HG03064 (cell line): ENCODE measurements around the gene OCA2.

Experiments used
- ATAC-seq: cut with Tn5 transposase; IDR thresholded peaks from one replicate; pipeline ENCODE4 v1.9.1; 2021; ENCODE audit warnings: low read depth; ENCODE audit not compliant: unreplicated experiment

The OCA2 gene

DNA sequence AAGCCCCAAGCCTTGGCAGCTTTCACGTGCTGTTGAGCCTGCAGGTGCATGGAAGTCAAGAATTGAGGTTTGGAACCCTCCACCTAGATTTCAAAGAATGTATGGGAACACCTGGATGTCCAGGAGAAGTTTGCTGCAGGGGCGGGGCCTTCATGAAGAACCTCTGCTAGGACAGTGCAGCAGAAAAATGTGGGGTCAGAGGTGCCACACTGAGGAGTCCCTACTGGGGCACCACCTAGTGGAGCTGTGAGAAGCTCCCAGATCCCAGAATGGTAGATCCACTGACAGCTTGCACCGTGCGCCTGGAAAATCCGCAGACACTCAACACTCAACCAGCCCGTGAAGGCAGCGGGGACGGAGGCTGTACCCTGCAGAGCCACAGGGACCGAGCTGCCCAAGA, 201.6 kb downstream of the OCA2 start:
- ATAC-seq: no peak

DNA sequence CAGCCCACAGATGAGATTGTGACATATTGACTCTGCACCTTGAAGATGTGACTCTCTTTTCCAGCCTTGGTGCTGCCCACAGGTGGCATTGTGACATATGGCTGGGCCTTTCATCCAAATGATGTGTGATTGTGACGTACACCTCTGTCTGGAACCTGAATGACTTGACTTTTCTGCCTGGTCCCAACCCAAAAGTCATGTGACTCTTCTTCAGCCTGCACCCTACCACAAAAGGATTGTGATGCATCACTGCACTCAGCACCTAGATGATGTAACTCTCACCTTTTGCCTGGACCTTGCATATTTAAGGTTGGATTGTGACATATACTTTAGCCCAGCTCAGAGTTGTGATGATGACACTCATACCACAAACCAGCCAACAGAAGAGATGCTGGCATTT, 204.5 kb downstream of the OCA2 start:
- ATAC-seq: no peak

DNA sequence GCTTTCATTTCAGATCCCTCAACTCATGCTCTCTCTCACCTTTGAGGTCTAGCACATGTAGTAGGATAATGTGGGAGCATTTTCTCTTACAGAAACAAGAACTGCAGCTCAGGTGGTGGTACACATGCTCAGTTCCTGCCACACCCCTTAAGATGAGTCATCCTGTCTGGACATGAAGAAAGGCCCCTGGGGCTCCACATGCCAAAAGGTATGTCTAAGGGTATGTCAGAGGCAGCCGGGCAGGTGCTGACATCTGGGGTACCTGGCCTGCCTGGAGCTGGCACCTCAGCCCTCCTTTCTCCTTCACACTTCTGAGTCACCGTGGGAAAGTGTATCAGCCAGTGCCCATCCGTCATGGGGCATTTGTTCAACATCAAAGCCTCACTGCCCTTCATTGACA, 209.9 kb downstream of the OCA2 start:
- no peak for ATAC-seq

DNA sequence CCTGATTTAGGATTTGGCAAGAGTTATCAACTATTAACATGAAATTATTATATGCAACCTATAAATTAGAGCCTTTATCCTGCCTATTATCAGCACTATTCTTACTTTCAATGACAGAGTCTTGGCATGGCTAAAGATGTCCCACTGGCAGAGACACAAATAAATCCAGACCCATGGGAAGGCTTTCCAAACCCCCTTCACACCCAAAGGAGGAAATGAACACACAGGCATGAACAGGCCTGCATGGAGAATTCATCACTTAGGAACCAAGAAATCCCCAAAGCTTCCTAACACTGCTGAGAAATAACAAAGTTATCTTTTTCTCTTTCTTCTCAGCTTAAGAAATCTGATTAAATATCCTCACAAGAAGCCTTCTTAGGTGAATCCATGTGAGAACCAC, 213.9 kb downstream of the OCA2 start:
- ATAC-seq: no peak

DNA sequence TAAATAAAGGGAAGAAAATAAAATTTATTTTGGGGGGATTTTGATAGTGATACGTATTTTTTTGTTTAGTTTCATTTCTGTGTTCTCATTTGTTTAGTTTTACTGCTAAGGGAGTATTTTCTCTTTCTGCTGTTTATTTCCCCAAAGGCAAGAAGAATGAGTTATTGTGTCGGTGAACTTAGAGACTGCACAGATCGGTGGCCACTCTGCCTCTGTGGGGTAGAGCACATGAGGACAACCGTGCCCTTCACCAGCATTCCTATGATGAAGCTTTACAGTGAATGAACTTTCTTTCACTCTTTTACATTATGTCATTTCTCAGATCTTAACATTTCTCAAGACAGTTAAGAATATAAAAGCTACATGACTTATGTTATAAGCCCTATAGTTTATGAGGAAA, 214.4 kb downstream of the OCA2 start:
- ATAC-seq: no peak

DNA sequence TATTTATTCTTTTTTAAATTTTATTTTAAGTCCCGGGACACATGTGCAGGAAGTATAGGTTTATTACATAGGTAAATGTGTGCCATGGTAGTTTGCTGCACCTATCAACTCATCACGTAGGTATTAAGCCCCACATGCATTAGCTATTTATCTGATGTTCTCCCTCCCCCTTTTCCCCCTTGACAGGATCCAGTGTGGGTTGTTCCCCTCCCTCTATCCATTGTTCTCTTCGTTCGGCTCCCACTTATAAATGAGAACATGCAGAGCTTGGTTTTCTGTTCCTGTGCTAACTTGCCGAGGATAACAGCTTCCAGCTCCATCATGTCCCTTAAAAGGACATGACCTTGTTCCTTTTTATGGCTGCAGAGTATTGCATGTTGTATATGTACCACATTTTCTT, 220.3 kb downstream of the OCA2 start:
- ATAC-seq: no peak

DNA sequence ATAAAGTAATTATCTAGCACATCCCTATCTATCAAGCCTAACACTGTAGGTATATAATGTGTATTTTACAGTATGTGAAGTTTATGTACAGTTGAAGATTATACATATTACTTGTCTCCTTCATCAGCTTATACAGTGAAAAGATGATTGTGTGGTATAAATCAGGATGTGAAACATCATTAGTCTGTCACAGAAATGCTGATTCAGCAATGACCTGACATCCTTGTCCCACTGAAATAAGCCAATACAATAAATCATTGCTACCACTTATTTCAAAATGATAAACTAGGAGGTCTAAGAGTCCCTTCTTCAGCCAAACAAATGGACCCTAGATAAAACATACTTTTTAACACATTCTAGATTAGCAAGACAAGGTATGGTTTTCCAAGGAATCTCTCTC, 225.3 kb downstream of the OCA2 start:
- ATAC-seq: no peak

DNA sequence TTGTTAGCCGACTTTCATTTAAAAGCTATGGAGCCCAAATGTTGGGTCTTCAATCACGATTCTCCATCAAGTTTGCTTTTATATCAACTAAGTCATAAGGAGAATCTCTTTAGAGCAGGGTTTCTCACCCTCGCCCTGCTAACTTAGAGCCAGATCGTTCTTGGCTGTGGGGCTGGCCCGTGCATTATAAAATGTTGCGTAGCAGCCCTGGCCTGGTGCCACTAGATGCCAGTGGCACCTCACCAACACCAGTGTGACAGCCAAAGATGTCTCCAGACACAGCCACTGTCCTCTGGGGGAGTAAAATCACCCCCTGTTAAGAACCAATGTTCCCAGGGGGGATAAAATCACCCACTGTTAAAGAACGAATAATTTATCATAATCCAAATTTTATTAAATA, 226.1 kb downstream of the OCA2 start:
- no peak for ATAC-seq

DNA sequence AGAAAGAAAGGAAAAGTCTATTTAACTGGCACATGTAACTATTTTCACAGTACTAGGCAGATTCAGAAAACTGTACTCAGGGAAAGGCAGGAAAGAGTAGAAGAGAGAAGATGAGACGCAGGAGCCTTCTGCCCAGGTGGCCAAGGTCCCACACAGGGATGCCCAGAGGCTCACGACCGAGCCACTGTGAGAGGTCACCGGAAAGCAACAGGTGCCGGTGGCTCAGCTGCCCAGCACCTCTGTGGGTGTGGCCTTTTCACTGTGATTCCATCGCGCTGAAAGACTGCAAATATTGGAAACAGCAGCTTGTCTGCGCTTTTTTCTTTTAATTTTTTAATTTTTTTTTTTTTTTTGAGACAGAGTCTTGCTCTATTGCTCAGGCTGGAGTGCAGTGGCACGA, 226.8 kb downstream of the OCA2 start:
- no peak for ATAC-seq

DNA sequence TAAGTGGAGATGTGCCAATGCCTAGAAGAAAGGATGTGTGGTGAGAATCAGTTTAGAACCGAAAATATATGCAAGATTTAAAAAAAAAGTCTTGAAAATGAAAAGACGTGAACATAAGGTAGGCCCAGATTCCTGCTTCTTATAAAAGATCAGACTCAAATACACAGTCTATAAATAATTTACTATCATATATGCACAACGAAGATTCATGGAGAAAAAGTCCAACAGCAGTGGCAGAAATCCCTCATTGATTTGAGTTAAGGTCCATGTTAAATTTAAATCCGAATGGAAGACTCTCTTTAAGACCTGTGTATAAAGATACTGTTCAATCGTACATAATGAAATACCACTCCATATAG, 227.2 kb downstream of the OCA2 start:
- no peak for ATAC-seq

DNA sequence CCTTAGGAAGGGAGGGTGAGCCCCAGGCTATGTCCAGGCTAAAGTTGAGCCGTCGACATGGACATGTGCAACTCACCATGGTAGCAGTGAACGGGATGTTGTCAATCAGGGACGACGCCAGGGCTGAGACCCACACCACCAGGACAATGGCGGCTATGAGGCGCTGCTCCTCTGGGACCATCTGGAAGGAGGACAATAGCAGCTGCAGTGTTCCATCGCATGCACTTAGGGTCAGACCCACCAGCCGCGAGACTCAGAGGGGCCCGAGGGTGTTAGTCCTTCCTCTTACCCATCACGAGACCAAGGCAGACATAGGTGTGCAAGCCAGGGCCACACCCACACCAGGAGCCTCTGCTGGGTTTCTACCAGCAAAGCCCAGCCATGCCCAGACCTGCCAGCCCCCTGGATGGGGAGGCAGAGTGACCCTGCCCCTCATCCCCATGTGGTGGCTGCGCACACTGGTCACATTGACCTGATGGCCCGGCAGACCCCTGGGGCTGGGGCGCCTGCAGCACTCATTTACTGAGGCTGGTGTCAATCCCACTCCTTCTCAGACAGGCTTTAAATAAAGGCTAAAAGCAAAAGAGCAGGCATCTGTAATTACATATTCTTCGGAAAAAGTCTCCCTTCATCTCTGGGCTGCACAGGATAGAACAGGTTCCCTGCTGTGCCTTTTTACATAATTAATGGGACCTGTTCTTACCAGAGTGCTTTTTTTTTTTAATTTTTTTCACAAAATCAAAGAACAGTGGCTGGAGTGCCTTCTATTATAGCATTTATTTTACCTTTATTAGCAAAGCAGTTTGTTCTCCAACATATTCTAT, 227.8 kb downstream of the OCA2 start:
- no peak for ATAC-seq

DNA sequence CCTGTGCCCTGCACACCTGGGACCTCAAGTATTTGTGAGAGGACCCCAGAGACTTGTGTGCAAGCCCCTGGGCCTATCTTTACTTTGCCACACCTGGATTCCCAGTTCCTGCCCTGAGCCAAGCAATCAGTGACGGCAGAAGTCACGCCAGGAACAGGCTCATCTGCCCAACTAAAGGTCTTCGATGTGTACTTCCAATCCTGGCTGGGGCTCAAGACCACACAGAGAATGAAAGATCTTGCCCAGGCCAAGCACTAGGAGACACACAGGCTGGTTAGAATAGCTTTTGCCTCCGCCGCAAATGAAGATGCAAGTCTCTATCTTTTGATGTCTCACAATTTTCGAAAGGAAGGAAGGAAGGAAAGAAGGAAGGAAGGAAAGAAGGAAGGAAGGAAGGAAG, 228.8 kb downstream of the OCA2 start:
- no peak for ATAC-seq

DNA sequence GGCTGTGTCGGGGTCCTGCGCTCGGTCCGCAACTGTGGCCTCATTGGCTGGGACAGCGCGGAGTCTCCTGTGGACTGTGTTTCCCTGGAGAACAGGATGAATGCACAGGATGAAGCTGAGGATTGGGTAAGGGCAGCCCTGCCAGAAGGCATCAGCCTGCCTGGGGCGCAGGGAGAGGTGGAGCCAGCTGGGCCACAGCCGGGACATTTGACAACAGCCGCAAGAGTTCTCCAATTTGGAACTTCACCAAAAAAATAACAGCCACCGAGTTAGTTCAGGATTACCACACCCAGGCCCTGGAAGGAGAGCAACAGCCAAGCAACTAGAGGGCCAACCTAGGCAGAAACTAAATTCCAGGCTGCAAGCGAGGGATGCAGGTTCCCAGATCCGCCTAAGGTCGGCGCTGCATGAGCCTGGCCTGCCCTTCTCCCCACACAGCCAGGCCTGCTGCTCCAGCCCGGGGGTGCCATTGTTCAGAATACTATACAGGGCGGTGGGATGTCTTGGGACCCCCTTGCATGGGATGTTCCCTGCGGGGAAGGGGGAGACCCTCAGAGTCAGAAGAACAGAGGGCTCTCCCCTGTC, 229.3 kb downstream of the OCA2 start:
- ATAC-seq: no peak

DNA sequence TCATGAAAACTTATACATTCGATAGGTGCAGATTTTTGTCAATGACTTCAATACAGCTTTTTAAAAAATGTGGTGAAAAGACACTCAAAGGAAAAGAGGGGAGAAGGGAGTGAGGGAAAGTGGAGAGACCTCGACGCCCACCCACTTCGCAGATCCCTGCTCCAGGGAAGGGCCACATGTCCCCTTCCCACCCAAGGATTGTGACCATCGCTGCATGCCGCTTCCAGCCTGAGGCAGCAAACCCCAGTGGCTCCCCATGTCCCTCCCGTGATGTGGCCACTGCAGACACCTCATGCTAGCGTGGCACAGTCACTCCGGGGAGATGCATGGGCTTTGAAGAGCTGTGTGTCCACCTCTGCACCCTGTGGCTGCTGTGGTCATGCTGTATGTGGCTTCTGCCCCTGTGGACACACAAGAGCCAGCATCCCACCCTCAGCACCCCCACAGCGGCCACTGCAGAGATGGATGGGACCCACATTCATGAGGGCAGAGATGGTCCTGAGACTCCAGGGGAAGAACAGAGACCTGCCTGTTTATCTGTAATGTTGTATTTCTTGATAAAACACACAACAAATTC, 230.2 kb downstream of the OCA2 start:
- ATAC-seq: no peak

DNA sequence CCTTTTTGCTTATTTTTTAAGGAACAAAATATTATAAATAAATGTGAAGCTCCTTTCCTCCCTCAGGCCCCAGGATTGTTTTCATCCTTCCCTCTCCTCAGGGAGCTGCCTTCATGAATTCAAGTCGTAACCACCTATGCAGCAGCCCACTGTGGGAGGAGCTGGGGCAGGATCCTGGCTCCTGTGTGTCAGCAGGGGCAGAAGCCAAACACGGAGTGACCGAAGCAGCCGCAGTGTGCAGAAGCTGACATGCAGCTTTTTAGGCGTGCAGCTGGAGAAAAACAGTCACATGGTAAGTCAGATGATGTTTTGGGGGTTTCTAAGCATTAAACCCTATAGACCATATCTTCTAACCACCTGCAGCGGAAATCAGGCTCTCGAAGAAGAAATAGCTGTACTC, 231.3 kb downstream of the OCA2 start:
- no peak for ATAC-seq

DNA sequence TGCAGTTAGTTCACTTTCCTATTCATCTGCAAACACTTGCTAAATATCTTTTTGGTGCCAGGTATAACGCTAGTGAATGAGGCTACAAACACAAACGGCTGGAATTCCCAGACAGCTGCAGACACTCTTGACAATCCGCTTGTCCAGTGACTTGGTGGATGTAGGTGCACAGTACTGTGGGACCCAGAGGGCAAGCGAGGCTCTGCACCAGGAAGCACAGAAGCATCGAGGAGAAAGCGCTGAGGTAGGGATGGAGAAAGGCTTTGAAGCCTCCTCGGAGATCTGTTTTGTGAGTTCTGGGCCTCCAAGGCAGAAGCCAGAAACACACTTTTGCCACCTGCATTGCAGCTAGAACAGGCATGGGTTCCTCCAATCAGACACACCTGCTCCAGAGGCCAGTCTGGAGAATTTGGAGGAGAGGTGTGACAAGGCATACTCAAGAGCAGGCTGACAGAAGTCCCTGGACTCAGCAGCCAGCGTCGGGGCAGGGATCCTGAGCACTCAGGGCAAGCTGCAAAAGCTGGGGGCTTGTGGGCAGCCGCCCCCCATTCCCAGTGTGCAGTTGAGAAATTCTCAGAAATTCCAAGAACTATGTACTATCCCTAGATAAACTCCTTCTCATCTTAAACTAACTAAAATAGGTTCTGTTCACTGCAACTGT, 232.5 kb downstream of the OCA2 start:
- no peak for ATAC-seq

DNA sequence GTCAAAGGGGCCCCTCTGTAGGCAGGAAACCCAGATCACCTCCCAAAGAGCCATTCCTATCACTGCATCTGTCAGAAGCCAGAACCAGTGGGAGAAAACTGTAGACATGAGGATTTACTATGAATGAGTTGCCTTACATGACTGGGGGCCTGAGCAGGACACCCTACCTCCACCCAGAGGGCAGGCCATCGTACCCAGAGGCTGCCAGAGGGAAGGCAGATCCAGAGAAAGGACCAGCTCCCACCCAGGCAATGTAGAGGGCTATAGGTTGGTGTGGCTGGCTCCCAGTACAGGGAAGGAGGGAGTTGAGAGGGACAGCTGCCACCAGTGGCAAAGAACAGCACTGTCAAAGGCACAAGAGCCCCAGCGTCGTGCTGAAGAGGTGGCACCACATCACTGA, 233.2 kb downstream of the OCA2 start:
- ATAC-seq: no peak

DNA sequence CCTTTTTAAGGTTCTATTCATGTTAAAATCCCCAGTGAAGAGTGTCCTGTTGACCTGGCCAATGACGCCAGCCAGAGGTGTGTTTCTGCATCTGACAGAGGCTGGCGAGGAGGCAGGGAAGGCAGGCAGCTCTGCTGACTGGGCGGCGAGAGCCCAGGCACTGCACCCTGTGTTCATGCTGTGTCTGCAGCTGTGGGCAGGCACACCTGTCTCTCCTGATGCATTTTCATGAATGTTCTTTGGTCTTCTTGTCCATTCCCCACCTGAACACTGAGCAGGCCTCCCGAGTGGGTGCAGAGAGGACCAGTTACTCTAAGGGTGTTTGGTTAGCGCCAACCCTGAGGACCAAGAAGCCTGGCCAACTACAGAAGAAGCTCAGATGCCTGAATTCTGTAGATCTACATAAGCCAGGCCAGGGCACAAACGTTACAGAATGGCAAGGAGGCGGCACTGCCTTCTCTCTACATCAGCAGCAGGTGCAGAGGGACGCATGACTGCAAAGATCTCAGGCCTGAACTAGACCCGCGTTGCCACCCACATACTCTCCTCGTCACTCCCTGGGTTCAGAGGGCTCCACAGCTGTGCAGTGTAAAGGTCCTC, 233.7 kb downstream of the OCA2 start:
- ATAC-seq: no peak

DNA sequence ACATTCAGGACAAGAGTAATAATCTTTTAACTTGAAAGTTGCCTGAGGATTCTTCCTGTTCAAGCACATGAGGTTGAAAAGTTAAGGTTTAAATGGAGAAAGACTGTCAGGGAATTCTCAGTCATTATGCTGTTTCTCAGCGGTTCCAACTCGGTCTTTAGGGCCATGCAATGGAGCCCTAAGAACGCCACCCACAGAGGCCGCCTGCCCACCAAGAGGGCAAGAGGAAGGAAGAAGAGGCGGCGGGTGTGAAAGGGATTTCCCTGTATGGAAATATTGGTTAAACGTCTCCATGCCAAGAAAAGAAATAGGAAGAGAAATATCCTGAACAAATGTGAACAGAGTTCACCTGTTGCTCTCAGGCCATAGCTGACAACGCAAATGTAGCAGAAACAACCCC, 234.4 kb downstream of the OCA2 start:
- ATAC-seq: no peak

DNA sequence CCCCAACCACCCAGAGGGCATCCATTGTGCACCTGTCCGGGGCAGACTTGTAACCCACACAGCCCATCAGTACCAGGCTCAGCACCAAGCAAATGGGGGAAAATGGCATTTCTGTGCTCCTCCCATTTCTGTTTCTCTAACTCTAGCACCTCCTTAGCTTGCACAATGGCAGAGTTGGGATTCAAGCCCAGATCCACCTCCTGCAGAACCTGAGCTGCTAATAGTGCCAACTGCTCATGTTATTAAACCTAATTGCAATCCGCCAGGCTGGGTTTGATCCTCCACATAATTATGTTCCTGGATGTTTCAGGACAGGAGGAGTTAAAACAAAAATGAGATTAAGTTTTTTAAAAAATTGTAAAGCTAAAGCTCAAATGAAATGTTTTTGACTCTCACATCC, 235.0 kb downstream of the OCA2 start:
- no peak for ATAC-seq

DNA sequence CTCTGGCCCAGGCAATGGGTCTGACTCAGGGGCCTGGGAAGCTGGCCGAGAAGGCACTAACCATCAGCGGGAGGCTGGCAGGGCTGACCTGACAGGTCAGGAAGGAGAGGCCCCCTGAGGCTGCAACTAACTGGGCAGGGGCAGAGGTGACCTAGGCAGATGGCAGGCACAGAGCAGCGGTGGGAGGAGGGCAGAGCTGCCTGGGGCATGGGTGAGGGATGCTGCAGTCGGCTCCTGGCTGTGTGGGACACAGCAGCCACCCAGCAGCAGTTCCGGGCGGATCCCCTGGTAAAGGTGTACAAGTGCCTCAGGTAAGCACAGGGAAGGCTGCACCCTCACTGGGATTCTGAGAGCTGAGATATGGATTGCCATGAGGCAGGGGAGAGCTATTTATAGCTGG, 236.1 kb downstream of the OCA2 start:
- no peak for ATAC-seq
